ENCODE measurements around the gene ATP7B.

- no peak for TF ChIP-seq POLR2A (IDR thresholded peaks at IDR 0.05)
- TF ChIP-seq CTCF (IDR thresholded peaks at IDR 0.05), result no peak
- TF ChIP-seq EP300 (IDR thresholded peaks at IDR 0.05), result no peak
- no peak for TF ChIP-seq POLR2AphosphoS5 (IDR thresholded peaks at IDR 0.05)
Measured at GRCh38 chr13:51926528-51926885, 84.7 kb downstream of the ATP7B start.
